H1 (cell line): Measurements from ENCODE around the gene RAB31. TPM values are rescaled to one million over a fixed set of nuclear protein-coding genes. Genes with fewer than 3 reads are reported as not detected.

Source experiments
- CTCF ChIA-PET: fragments of 300-600 bp; sonication (Branson Sonifier 250); formaldehyde crosslinking; loops from one replicate; lab custom pipeline; 2021; ENCODE audit not compliant: partially characterized antibody; lab: Charles Lee
- POLR2A ChIA-PET: fragments of 300-600 bp; sonication (Branson Sonifier 250); formaldehyde crosslinking; loops from one replicate; lab custom pipeline; 2021; ENCODE audit warnings: inconsistent platforms; ENCODE audit not compliant: partially characterized antibody; lab: Charles Lee
- DNase-seq, 2 experiments: peaks; one replicate each; pipeline versions ENCODE4 v3.0.0 to v3.0.0-alpha.2; 2010 to 2022; ENCODE audit warnings: low spot score in 2 of 2, low read depth in 1 of 2, mixed read lengths in 1 of 2
- FAIRE-seq: peaks from 2 replicates; lab custom pipeline; 2011; peaks lifted over from hg19 to GRCh38; lab: Jason Lieb, UNC
- H2AFZ ChIP-seq: 2 replicates; pipeline ENCODE4 v1.8.1; 2012; ENCODE audit warnings: low read length, inconsistent platforms
- H2AK5ac ChIP-seq: 2 replicates; pipeline ENCODE4 v1.6.1; 2013; ENCODE audit warnings: low read depth, low read length
- H2BK120ac ChIP-seq: replicated peaks from 2 replicates; pipeline ENCODE3; 2013; ENCODE audit warnings: low read depth, low read length, inconsistent platforms
- H2BK12ac ChIP-seq: 2 replicates; pipeline ENCODE4 v1.6.1; 2013; ENCODE audit warnings: low read depth, low read length
- H2BK15ac ChIP-seq: 2 replicates; pipeline ENCODE4 v1.6.1; 2013; ENCODE audit warnings: low read length
- H2BK20ac ChIP-seq: 2 replicates; pipeline ENCODE4 v1.6.1; 2013; ENCODE audit warnings: low read length
- H2BK5ac ChIP-seq: 2 replicates; pipeline ENCODE4 v1.6.1; 2013; ENCODE audit warnings: low read depth, low read length
- H3K14ac ChIP-seq: 2 replicates; pipeline ENCODE4 v1.6.1; 2013; ENCODE audit warnings: inconsistent platforms; ENCODE audit not compliant: insufficient read length
- H3K18ac ChIP-seq: 2 replicates; pipeline ENCODE4 v1.6.1; 2013; ENCODE audit warnings: low read length; ENCODE audit errors: extremely low read depth
- H3K23ac ChIP-seq: 2 replicates; pipeline ENCODE4 v1.6.1; 2013; ENCODE audit warnings: inconsistent platforms; ENCODE audit not compliant: insufficient read length
- H3K23me2 ChIP-seq: 2 replicates; pipeline ENCODE4 v1.6.1; 2013; ENCODE audit warnings: low read depth, low read length
- H3K27ac ChIP-seq: 2 replicates; pipeline ENCODE4 v1.6.1; 2011; ENCODE audit warnings: low read depth, low read length, inconsistent platforms
- H3K27me3 ChIP-seq, 4 experiments: replicated peaks in 1 of 4; 1 replicate in 1 of 4; 2 replicates in 3 of 4; pipeline versions ENCODE4 v1.6.1 to v1.8.1; 2011 to 2013; ENCODE audit warnings: low read length in 3 of 4, mild to moderate bottlenecking in 3 of 4, inconsistent platforms in 2 of 4, mixed read lengths in 2 of 4, moderate library complexity in 1 of 4; ENCODE audit not compliant: control insufficient read depth in 3 of 4, insufficient read depth in 3 of 4; ENCODE audit errors: extremely low read depth in 1 of 4
- H3K36me3 ChIP-seq, 4 experiments: 2 replicates each; pipeline versions ENCODE4 v1.6.1 to v1.8.1; 2011 to 2013; ENCODE audit warnings: mild to moderate bottlenecking in 4 of 4, low read length in 3 of 4, moderate library complexity in 2 of 4, control low read depth in 1 of 4, inconsistent platforms in 1 of 4; ENCODE audit not compliant: insufficient read depth in 4 of 4, control insufficient read depth in 2 of 4
- H3K4ac ChIP-seq: replicated peaks from 2 replicates; pipeline ENCODE3; 2013; ENCODE audit warnings: low read length, low read depth, mixed read lengths, inconsistent platforms; ENCODE audit not compliant: insufficient read length
- H3K4me1 ChIP-seq, 4 experiments: replicated peaks in 1 of 4; 1 replicate in 1 of 4; 2 replicates in 3 of 4; pipeline versions ENCODE4 v1.6.1 to v1.8.1; 2011 to 2013; ENCODE audit warnings: low read length in 3 of 4, inconsistent platforms in 2 of 4, mixed read lengths in 1 of 4; ENCODE audit not compliant: insufficient read depth in 4 of 4, control insufficient read depth in 3 of 4
- H3K4me2 ChIP-seq, 2 experiments: 2 replicates each; pipeline versions ENCODE4 v1.6.1 to v1.8.1; 2011 to 2013; ENCODE audit warnings: low read depth in 2 of 2, low read length in 2 of 2, control low read depth in 1 of 2, inconsistent platforms in 1 of 2, mild to moderate bottlenecking in 1 of 2; ENCODE audit not compliant: insufficient read depth in 1 of 2
- H3K4me3 ChIP-seq, 4 experiments: fragments of 200-600, 300-600 bp in 1 of 4; sonication (generic), shearing (Covaris generic), sonication (Bioruptor Twin) in 1 of 4; 2 replicates each; pipeline versions ENCODE4 v1.5.1 to v1.8.1; 2011 to 2016; ENCODE audit warnings: low read length in 4 of 4, low read depth in 3 of 4, control low read depth in 2 of 4, inconsistent platforms in 2 of 4, mild to moderate bottlenecking in 2 of 4, mixed read lengths in 1 of 4, moderate library complexity in 1 of 4; ENCODE audit not compliant: insufficient read depth in 2 of 4; ENCODE audit errors: extremely low read depth in 1 of 4
- H3K56ac ChIP-seq: replicated peaks from 2 replicates; pipeline ENCODE3; 2013; ENCODE audit warnings: low read depth, mild to moderate bottlenecking, mixed read lengths, low read length, inconsistent platforms; ENCODE audit not compliant: insufficient read length
- H3K79me1 ChIP-seq: 2 replicates; pipeline ENCODE4 v1.6.1; 2013; ENCODE audit warnings: low read depth, low read length, control low read depth
- H3K79me2 ChIP-seq, 2 experiments: 2 replicates each; pipeline versions ENCODE4 v1.6.1 to v1.8.1; 2012 to 2013; ENCODE audit warnings: low read length in 2 of 2, mild to moderate bottlenecking in 2 of 2, inconsistent platforms in 1 of 2; ENCODE audit not compliant: insufficient read depth in 2 of 2, control insufficient read depth in 1 of 2
- H3K9ac ChIP-seq, 4 experiments: replicated peaks in 1 of 4; 1 replicate in 1 of 4; 2 replicates in 3 of 4; pipeline versions ENCODE4 v1.6.1 to v1.8.1; 2011 to 2013; ENCODE audit warnings: low read depth in 3 of 4, low read length in 3 of 4, control low read depth in 2 of 4, mild to moderate bottlenecking in 2 of 4, moderate library complexity in 2 of 4, inconsistent platforms in 1 of 4; ENCODE audit errors: extremely low read depth in 1 of 4
- H3K9me3 ChIP-seq, 2 experiments: 2 replicates each; pipeline versions ENCODE4 v1.6.1 to v1.8.1; 2012 to 2013; ENCODE audit warnings: mild to moderate bottlenecking in 2 of 2, moderate library complexity in 2 of 2, control low read depth in 1 of 2, inconsistent platforms in 1 of 2, low read depth in 1 of 2, low read length in 1 of 2, mixed read lengths in 1 of 2; ENCODE audit not compliant: insufficient read depth in 2 of 2
- H4K20me1 ChIP-seq, 2 experiments: replicated peaks in 1 of 2; 2 replicates each; pipeline versions ENCODE3 to v1.8.1; 2011 to 2013; ENCODE audit warnings: inconsistent platforms in 2 of 2, low read length in 2 of 2, mild to moderate bottlenecking in 1 of 2; ENCODE audit not compliant: insufficient read depth in 2 of 2, control insufficient read depth in 1 of 2
- H4K5ac ChIP-seq: 2 replicates; pipeline ENCODE4 v1.6.1; 2013; ENCODE audit warnings: low read length, low read depth, mixed read lengths, inconsistent platforms; ENCODE audit not compliant: insufficient read length
- H4K8ac ChIP-seq: 2 replicates; pipeline ENCODE4 v1.8.0; 2013; ENCODE audit warnings: mild to moderate bottlenecking, moderate library complexity, low read length, inconsistent platforms; ENCODE audit not compliant: insufficient read depth; ENCODE audit errors: extremely low read depth
- H4K91ac ChIP-seq: replicated peaks from 2 replicates; pipeline ENCODE3; 2013; ENCODE audit warnings: low read length, mixed read lengths, inconsistent platforms; ENCODE audit not compliant: insufficient read length
- ATF3 ChIP-seq: IDR thresholded peaks from 2 replicates; pipeline ENCODE4 v1.6.1; 2011; ENCODE audit warnings: low read depth, mild to moderate bottlenecking, low read length; ENCODE audit not compliant: insufficient read depth
- CTBP2 ChIP-seq: IDR thresholded peaks from 2 replicates; pipeline ENCODE4 v1.7.0; 2011; ENCODE audit warnings: borderline replicate concordance, mild to moderate bottlenecking, moderate library complexity, mixed read lengths, low read length; ENCODE audit not compliant: insufficient read depth, insufficient read length
- CTCF ChIP-seq, 3 experiments: IDR thresholded peaks; 1 replicate in 2 of 3; 2 replicates in 1 of 3; pipeline versions ENCODE4 v1.5.1 to v1.6.1; 2011; ENCODE audit warnings: low read length in 3 of 3, mild to moderate bottlenecking in 3 of 3, inconsistent platforms in 2 of 3, low read depth in 1 of 3, moderate library complexity in 1 of 3; ENCODE audit not compliant: insufficient read depth in 1 of 3; ENCODE audit errors: control extremely low read depth in 1 of 3
- JUN ChIP-seq: IDR thresholded peaks from 2 replicates; pipeline ENCODE4 v1.6.1; 2011; ENCODE audit warnings: low read depth, mild to moderate bottlenecking, improper control_type of control experiment, low read length
- JUND ChIP-seq: IDR thresholded peaks from 2 replicates; pipeline ENCODE4 v1.6.1; 2011; ENCODE audit warnings: mild to moderate bottlenecking, improper control_type of control experiment, low read length
- RBBP5 ChIP-seq: IDR thresholded peaks from 2 replicates; pipeline ENCODE4 v1.7.1; 2012; ENCODE audit warnings: low read depth, mild to moderate bottlenecking, inconsistent platforms, low read length, moderate library complexity, borderline replicate concordance
- SAP30 ChIP-seq: fragments of 300-600 bp; sonication (generic); IDR thresholded peaks from 2 replicates; pipeline ENCODE4 v1.7.1; 2012; ENCODE audit warnings: low read length, moderate library complexity, mild to moderate bottlenecking, inconsistent platforms; ENCODE audit not compliant: insufficient read depth, insufficient replicate concordance
- SP1 ChIP-seq: IDR thresholded peaks from 2 replicates; pipeline ENCODE4 v1.6.1; 2011; ENCODE audit warnings: low read depth, low read length
- TAF1 ChIP-seq: IDR thresholded peaks from 2 replicates; pipeline ENCODE4 v1.6.1; 2011; ENCODE audit warnings: mild to moderate bottlenecking, low read depth, low read length
- YY1 ChIP-seq: IDR thresholded peaks from 2 replicates; pipeline ENCODE4 v1.6.1; 2011; ENCODE audit warnings: low read depth, mild to moderate bottlenecking, low read length
- ZNF274 ChIP-seq: IDR thresholded peaks from 2 replicates; pipeline ENCODE4 v1.7.0; 2012; ENCODE audit warnings: low read length, borderline replicate concordance; ENCODE audit errors: extremely low read depth
- WGBS, 2 experiments: shearing (Covaris generic) in 1 of 2; methylation state at CpG; one replicate each; pipeline versions ENCODE4 v1.1.6 to v1.1.7; 2013 to 2015; ENCODE audit warnings: low lambda C conversion rate in 2 of 2, mixed read lengths in 2 of 2, inconsistent platforms in 1 of 2, low coverage in 1 of 2, missing lambda C conversion rate in 1 of 2; ENCODE audit not compliant: insufficient replicate concordance in 2 of 2, insufficient coverage in 1 of 2, insufficient read length in 1 of 2; ENCODE audit errors: extremely low coverage in 1 of 2, missing lambda C conversion rate in 1 of 2; 5-methylcytosine and 5-hydroxymethylcytosine counted together
- polyA plus RNA-seq, 7 experiments: library from polyadenylated mRNA; depleted of rRNA in 3 of 7; stranded (reverse) in 5 of 7; unstranded in 2 of 7; fragments of >200 nt in 5 of 7; fragments of 200-250 nt in 2 of 7; gene quantifications; 1 replicate in 5 of 7; 2 replicates in 1 of 7; 4 replicates in 1 of 7; pipeline versions ENCODE4 v1.2.1 to v1.2.3, GENCODE V29; 2011 to 2013; ENCODE audit warnings: missing spikeins in 2 of 7, mixed read lengths in 2 of 7
- total RNA-seq: library from RNA; stranded (reverse); fragmentation: NEBNext Ultra II Directional; extraction: Animal tissue kit (Norgen Biotek cat#: 25700); gene quantifications from 2 replicates; pipeline ENCODE4 v1.2.1, GENCODE V29; 2021

Gene RAB31
- total and polyA plus RNA-seq, 2 of the 8 experiments (the other 6 are each of a cell fraction or from before 2014, with no cell fraction given) = 15.2 to 40.9 TPM

- H3K4me2 ChIP-seq = no peak overlapping the region
- no peak overlapping the region for H3K14ac ChIP-seq
- no peak for DNase-seq
- no peak overlapping the region for H2BK15ac ChIP-seq
- H3K36me3 ChIP-seq = no peaks in the 10 kb centered on the region
- no peak overlapping the region for H2BK12ac ChIP-seq
- H2AFZ ChIP-seq = no peak overlapping the region
- no peaks in the 10 kb centered on the region for H3K23me2 ChIP-seq
- H3K9me3 ChIP-seq = no peaks in the 10 kb centered on the region
- no peak overlapping the region for H3K23ac ChIP-seq
- H3K4me3 ChIP-seq = no peak overlapping the region
- peaks cover 0 to 2% of the 10 kb centered on the region in 2 experiments for H4K20me1 ChIP-seq
- H4K5ac ChIP-seq = peak overlapping the region; percentile 25
- H3K27ac ChIP-seq = no peak overlapping the region
- H3K18ac ChIP-seq = no peak overlapping the region
- no peak for FAIRE-seq
- WGBS, 2 experiments = 71% methylated on average over 8 of the region's 8 CpGs; no CpG with 5 or more reads in 1 of the 2 experiments
- H3K4me1 ChIP-seq = peaks cover 0 to 4% (median 2%) of the 10 kb centered on the region in 4 experiments; a peak in 3 of 7 replicates
- no peak overlapping the region for H4K8ac ChIP-seq
- H2AK5ac ChIP-seq = no peak overlapping the region
- no peak overlapping the region for H3K4ac ChIP-seq
- ChIA-PET POLR2A (no interaction called here), CTCF (no interaction called here)
- H4K91ac ChIP-seq = no peak overlapping the region
- no peak overlapping the region for H3K56ac ChIP-seq
- no peak overlapping the region for H2BK120ac ChIP-seq
- peaks cover 3% of the 10 kb centered on the region; the same call in 1 of the 2 replicates for H3K79me1 ChIP-seq
- H2BK20ac ChIP-seq = no peak overlapping the region
- no peaks in the 10 kb centered on the region for H3K27me3 ChIP-seq
- no peak overlapping the region for H3K9ac ChIP-seq
- H3K79me2 ChIP-seq = peaks cover 0 to 6% of the 10 kb centered on the region in 2 experiments; a peak in 1 of 4 replicates
- no peak overlapping the region for H2BK5ac ChIP-seq
- no peak for TF ChIP-seq ATF3
- no peak for TF ChIP-seq RBBP5
- TF ChIP-seq JUND = no peak
- TF ChIP-seq SAP30 = no peak
- TF ChIP-seq CTBP2 = no peak
- no peak for TF ChIP-seq JUN
- TF ChIP-seq CTCF (IDR thresholded peaks at IDR 0.05; ENCODE audit: control extremely low read depth in 1 of 3, insufficient read depth in 1 of 3, low read depth in 1 of 3, low read length in 3 of 3) = no peak
- no peak for TF ChIP-seq TAF1
- TF ChIP-seq SP1 = no peak
- no peak for TF ChIP-seq ZNF274
- no peak for TF ChIP-seq YY1
These were observed 12.2 kb downstream of the RAB31 start for GRCh38 chr18:9720327-9720726.
